ENCODE data around the gene PSMD13. TPM values are rescaled to one million over a fixed set of nuclear protein-coding genes. Genes with fewer than 3 reads are reported as not detected.

The PSMD13 gene
- total and polyA plus RNA-seq, 2 of the 13 experiments (the other 11 are each of a cell fraction or from before 2014, with no cell fraction given), result 83.0 to 117 TPM

GRCh38 chr11:235997-236773, 591 bp upstream of the PSMD13 start, which contains the start of gene SIRT3 (continued):
- TF ChIP-seq, protein P1, sequence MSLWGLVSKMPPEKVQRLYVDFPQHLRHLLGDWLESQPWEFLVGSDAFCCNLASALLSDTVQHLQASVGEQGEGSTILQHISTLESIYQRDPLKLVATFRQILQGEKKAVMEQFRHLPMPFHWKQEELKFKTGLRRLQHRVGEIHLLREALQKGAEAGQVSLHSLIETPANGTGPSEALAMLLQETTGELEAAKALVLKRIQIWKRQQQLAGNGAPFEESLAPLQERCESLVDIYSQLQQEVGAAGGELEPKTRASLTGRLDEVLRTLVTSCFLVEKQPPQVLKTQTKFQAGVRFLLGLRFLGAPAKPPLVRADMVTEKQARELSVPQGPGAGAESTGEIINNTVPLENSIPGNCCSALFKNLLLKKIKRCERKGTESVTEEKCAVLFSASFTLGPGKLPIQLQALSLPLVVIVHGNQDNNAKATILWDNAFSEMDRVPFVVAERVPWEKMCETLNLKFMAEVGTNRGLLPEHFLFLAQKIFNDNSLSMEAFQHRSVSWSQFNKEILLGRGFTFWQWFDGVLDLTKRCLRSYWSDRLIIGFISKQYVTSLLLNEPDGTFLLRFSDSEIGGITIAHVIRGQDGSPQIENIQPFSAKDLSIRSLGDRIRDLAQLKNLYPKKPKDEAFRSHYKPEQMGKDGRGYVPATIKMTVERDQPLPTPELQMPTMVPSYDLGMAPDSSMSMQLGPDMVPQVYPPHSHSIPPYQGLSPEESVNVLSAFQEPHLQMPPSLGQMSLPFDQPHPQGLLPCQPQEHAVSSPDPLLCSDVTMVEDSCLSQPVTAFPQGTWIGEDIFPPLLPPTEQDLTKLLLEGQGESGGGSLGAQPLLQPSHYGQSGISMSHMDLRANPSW (CRISPR knock-in tag; IDR thresholded peaks at IDR 0.05; ENCODE audit: borderline replicate concordance), result no peak
- TF ChIP-seq YEATS2 (CRISPR knock-in tag; IDR thresholded peaks at IDR 0.05; ENCODE audit: borderline replicate concordance), result no peak
- peak; percentile 16; the same call in 1 of the 2 replicates for TF ChIP-seq RARA (CRISPR knock-in tag; IDR thresholded peaks at IDR 0.05)
- no peak for TF ChIP-seq TFAP4 (IDR thresholded peaks at IDR 0.05; ENCODE audit: borderline replicate concordance, low read depth)
- TF ChIP-seq, protein P2, sequence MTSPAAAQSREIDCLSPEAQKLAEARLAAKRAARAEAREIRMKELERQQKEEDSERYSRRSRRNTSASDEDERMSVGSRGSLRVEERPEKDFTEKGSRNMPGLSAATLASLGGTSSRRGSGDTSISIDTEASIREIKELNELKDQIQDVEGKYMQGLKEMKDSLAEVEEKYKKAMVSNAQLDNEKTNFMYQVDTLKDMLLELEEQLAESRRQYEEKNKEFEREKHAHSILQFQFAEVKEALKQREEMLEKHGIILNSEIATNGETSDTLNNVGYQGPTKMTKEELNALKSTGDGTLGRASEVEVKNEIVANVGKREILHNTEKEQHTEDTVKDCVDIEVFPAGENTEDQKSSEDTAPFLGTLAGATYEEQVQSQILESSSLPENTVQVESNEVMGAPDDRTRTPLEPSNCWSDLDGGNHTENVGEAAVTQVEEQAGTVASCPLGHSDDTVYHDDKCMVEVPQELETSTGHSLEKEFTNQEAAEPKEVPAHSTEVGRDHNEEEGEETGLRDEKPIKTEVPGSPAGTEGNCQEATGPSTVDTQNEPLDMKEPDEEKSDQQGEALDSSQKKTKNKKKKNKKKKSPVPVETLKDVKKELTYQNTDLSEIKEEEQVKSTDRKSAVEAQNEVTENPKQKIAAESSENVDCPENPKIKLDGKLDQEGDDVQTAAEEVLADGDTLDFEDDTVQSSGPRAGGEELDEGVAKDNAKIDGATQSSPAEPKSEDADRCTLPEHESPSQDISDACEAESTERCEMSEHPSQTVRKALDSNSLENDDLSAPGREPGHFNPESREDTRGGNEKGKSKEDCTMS (CRISPR knock-in tag; conservative IDR thresholded peaks at IDR 0.05), result no peak
- no peak for TF ChIP-seq ZNF510 (CRISPR knock-in tag; IDR thresholded peaks at IDR 0.05; ENCODE audit: low read depth)
- TF ChIP-seq, protein P3, sequence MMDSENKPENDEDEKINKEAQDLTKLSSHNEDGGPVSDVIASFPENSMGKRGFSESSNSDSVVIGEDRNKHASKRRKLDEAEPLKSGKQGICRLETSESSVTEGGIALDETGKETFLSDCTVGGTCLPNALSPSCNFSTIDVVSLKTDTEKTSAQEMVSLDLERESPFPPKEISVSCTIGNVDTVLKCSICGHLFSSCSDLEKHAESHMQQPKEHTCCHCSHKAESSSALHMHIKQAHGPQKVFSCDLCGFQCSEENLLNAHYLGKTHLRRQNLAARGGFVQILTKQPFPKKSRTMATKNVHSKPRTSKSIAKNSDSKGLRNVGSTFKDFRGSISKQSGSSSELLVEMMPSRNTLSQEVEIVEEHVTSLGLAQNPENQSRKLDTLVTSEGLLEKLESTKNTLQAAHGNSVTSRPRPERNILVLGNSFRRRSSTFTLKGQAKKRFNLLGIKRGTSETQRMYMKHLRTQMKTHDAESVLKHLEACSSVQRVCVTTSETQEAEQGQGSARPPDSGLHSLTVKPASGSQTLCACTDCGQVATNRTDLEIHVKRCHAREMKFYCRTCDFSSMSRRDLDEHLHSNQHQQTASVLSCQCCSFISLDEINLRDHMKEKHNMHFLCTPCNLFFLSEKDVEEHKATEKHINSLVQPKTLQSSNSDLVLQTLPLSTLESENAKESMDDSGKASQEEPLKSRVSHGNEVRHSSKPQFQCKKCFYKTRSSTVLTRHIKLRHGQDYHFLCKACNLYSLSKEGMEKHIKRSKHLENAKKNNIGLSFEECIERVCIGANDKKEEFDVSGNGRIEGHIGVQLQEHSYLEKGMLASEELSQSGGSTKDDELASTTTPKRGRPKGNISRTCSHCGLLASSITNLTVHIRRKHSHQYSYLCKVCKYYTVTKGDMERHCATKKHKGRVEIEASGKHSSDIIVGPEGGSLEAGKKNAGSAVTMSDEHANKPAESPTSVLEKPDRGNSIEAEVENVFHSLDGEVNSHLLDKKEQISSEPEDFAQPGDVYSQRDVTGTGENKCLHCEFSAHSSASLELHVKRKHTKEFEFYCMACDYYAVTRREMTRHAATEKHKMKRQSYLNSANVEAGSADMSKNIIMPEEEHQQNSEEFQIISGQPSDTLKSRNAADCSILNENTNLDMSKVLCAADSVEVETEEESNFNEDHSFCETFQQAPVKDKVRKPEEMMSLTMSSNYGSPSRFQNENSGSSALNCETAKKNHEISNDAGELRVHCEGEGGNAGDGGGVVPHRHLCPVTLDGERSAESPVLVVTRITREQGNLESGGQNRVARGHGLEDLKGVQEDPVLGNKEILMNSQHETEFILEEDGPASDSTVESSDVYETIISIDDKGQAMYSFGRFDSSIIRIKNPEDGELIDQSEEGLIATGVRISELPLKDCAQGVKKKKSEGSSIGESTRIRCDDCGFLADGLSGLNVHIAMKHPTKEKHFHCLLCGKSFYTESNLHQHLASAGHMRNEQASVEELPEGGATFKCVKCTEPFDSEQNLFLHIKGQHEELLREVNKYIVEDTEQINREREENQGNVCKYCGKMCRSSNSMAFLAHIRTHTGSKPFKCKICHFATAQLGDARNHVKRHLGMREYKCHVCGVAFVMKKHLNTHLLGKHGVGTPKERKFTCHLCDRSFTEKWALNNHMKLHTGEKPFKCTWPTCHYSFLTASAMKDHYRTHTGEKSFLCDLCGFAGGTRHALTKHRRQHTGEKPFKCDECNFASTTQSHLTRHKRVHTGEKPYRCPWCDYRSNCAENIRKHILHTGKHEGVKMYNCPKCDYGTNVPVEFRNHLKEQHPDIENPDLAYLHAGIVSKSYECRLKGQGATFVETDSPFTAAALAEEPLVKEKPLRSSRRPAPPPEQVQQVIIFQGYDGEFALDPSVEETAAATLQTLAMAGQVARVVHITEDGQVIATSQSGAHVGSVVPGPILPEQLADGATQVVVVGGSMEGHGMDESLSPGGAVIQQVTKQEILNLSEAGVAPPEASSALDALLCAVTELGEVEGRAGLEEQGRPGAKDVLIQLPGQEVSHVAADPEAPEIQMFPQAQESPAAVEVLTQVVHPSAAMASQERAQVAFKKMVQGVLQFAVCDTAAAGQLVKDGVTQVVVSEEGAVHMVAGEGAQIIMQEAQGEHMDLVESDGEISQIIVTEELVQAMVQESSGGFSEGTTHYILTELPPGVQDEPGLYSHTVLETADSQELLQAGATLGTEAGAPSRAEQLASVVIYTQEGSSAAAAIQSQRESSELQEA (CRISPR knock-in tag; IDR thresholded peaks at IDR 0.05; ENCODE audit: not compliant biosample characterization), result no peak
- TF ChIP-seq THYN1 (CRISPR knock-in tag; IDR thresholded peaks at IDR 0.05; ENCODE audit: borderline replicate concordance, low read depth), result no peak
- TF ChIP-seq CENPX (CRISPR knock-in tag; IDR thresholded peaks at IDR 0.05), result no peak
- TF ChIP-seq ARHGAP35 (CRISPR knock-in tag; IDR thresholded peaks at IDR 0.05; ENCODE audit: borderline replicate concordance), result peak; percentile 24; the same call in 1 of the 2 replicates
- TF ChIP-seq HOXD1 (CRISPR knock-in tag; IDR thresholded peaks at IDR 0.05), result 0 out of 2 replicates have a peak, but pooled peaks have one; percentile 49
- TF ChIP-seq ZFY (CRISPR knock-in tag; IDR thresholded peaks at IDR 0.05), result peak; percentile 92
- TF ChIP-seq ZNF619 (CRISPR knock-in tag; IDR thresholded peaks at IDR 0.05), result no peak

Measured in HepG2 (cell line).